Measurements from ENCODE around the gene FBXO10. TPM values are rescaled to one million over a fixed set of nuclear protein-coding genes. Genes with fewer than 3 reads are reported as not detected.

FBXO10 gene
- total and polyA plus RNA-seq, 2 donors from 2014 or later = 6.2 to 6.7 TPM

GRCh38 chr9:37592108-37592951, 16.1 kb upstream of the FBXO10 start, which contains the start of gene TOMM5:
Gene TOMM5, minus strand, starts transcription at chr9:37592597. Its CDS starts 65 bp downstream, at chr9:37592532.
- H3K36me3 ChIP-seq (ENCODE audit: control insufficient read depth in 2 of 3, insufficient read depth in 3 of 3, low read length in 3 of 3) = peaks cover 4 to 13% (median 9%) of the 10 kb centered on the region in 3 donors
- peak; percentile 93 to 97 (median 95) for DNase-seq
- H3K9me3 ChIP-seq (ENCODE audit: control insufficient read depth in 2 of 3, insufficient read depth in 1 of 3, low read length in 3 of 3) = no peaks in the 10 kb centered on the region
- TF ChIP-seq, protein P1, sequence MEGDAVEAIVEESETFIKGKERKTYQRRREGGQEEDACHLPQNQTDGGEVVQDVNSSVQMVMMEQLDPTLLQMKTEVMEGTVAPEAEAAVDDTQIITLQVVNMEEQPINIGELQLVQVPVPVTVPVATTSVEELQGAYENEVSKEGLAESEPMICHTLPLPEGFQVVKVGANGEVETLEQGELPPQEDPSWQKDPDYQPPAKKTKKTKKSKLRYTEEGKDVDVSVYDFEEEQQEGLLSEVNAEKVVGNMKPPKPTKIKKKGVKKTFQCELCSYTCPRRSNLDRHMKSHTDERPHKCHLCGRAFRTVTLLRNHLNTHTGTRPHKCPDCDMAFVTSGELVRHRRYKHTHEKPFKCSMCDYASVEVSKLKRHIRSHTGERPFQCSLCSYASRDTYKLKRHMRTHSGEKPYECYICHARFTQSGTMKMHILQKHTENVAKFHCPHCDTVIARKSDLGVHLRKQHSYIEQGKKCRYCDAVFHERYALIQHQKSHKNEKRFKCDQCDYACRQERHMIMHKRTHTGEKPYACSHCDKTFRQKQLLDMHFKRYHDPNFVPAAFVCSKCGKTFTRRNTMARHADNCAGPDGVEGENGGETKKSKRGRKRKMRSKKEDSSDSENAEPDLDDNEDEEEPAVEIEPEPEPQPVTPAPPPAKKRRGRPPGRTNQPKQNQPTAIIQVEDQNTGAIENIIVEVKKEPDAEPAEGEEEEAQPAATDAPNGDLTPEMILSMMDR (IDR thresholded peaks at IDR 0.05; ENCODE audit: borderline replicate concordance, extremely low read depth, insufficient read depth) = no peak
- intact Hi-C loops (cut with DNase I) = no loop called here
- H3K4me3 ChIP-seq (ENCODE audit: low read length in 3 of 3) = peak within 1 kb of the TSS; percentile 96 to 97 (median 96)
- H3K9ac ChIP-seq (ENCODE audit: low read length in 3 of 3) = peak within 1 kb of the TSS; percentile 71 to 95 (median 84)
- no peak for FAIRE-seq
- peak within 1 kb of the TSS; percentile 71 to 79 for H3K27ac ChIP-seq (ENCODE audit: low read depth in 2 of 2, low read length in 2 of 2)
- no peaks in the 10 kb centered on the region for H3K27me3 ChIP-seq (ENCODE audit: control insufficient read depth, insufficient read depth, low read length)
- peaks cover 0 to 7% (median 2%) of the 10 kb centered on the region in 3 donors for H3K4me1 ChIP-seq (ENCODE audit: control insufficient read depth in 2 of 3, insufficient read depth in 2 of 3, low read depth in 1 of 3, low read length in 3 of 3)

- Histone ChIP-seq H3K4me1 (ENCODE audit: control insufficient read depth in 2 of 3, insufficient read depth in 2 of 3, low read depth in 1 of 3, low read length in 3 of 3) (peaks cover 0 to 4% (median 2%) of the 10 kb centered on the region in 3 donors), H3K9me3 (ENCODE audit: control insufficient read depth in 2 of 3, insufficient read depth in 1 of 3, low read length in 3 of 3) (no peaks in the 10 kb centered on the region), H3K27me3 (ENCODE audit: control insufficient read depth, insufficient read depth, low read length) (no peaks in the 10 kb centered on the region), H3K9ac (ENCODE audit: low read length in 3 of 3) (no peak overlapping the region), H3K4me3 (ENCODE audit: low read length in 3 of 3) (no peak overlapping the region), H3K27ac (ENCODE audit: low read depth in 2 of 2, low read length in 2 of 2) (no peak overlapping the region), H3K36me3 (ENCODE audit: control insufficient read depth in 2 of 3, insufficient read depth in 3 of 3, low read length in 3 of 3) (peaks cover 4 to 28% (median 26%) of the 10 kb centered on the region in 3 donors)
- DNase-seq (no peak), FAIRE-seq (no peak)
- intact Hi-C loops (cut with DNase I) = no loop called here
- TF ChIP-seq, protein P1 (IDR thresholded peaks at IDR 0.05; ENCODE audit: borderline replicate concordance, extremely low read depth, insufficient read depth) = no peak
Measured at GRCh38 chr9:37587521-37587920, 11.3 kb upstream of the FBXO10 start.

- DNase-seq (no peak), FAIRE-seq (no peak)
- H3K9ac ChIP-seq (ENCODE audit: low read length in 3 of 3) = no peak overlapping the region
- intact Hi-C loops (cut with DNase I) = no loop called here
- no peak overlapping the region for H3K4me3 ChIP-seq (ENCODE audit: low read length in 3 of 3)
- no peak overlapping the region for H3K27ac ChIP-seq (ENCODE audit: low read depth in 2 of 2, low read length in 2 of 2)
- TF ChIP-seq, protein P1 (IDR thresholded peaks at IDR 0.05; ENCODE audit: borderline replicate concordance, extremely low read depth, insufficient read depth) = no peak
- H3K4me1 ChIP-seq (ENCODE audit: control insufficient read depth in 2 of 3, insufficient read depth in 2 of 3, low read depth in 1 of 3, low read length in 3 of 3) = no peaks in the 10 kb centered on the region
- H3K27me3 ChIP-seq (ENCODE audit: control insufficient read depth, insufficient read depth, low read length) = no peaks in the 10 kb centered on the region
- no peaks in the 10 kb centered on the region for H3K9me3 ChIP-seq (ENCODE audit: control insufficient read depth in 2 of 3, insufficient read depth in 1 of 3, low read length in 3 of 3)
- peaks cover 10 to 28% (median 25%) of the 10 kb centered on the region in 3 donors for H3K36me3 ChIP-seq (ENCODE audit: control insufficient read depth in 2 of 3, insufficient read depth in 3 of 3, low read length in 3 of 3)
Measured at GRCh38 chr9:37583522-37584121, 7.4 kb upstream of the FBXO10 start.
